HFF-Myc (cell line): ENCODE results near the gene OSGIN1.

Source experiments
- DNase-seq: peaks from one replicate; pipeline ENCODE4 v3.0.0-alpha.2; 2011; ENCODE audit warnings: low read depth; ENCODE audit errors: extremely low read depth
- H3K4me3 ChIP-seq: replicated peaks from 2 replicates; pipeline ENCODE4 v1.5.1; 2011; ENCODE audit warnings: low read depth, mild to moderate bottlenecking, control low read depth, low read length
- CTCF ChIP-seq: IDR thresholded peaks from 2 replicates; pipeline ENCODE4 v1.5.1; 2012; ENCODE audit warnings: mild to moderate bottlenecking, low read depth, low read length, control low read depth; ENCODE audit errors: missing control alignments

The OSGIN1 gene

GRCh38 chr16:83964684-83965443, 11.8 kb downstream of the OSGIN1 start:
- no peak overlapping the region for H3K4me3 ChIP-seq
- DNase-seq: no peak
- TF ChIP-seq CTCF: no peak

- DNase-seq: no peak
- H3K4me3 ChIP-seq: no peak overlapping the region
- no peak for TF ChIP-seq CTCF
Observed at GRCh38 chr16:83965444-83966152, 12.6 kb downstream of the OSGIN1 start.

DNA sequence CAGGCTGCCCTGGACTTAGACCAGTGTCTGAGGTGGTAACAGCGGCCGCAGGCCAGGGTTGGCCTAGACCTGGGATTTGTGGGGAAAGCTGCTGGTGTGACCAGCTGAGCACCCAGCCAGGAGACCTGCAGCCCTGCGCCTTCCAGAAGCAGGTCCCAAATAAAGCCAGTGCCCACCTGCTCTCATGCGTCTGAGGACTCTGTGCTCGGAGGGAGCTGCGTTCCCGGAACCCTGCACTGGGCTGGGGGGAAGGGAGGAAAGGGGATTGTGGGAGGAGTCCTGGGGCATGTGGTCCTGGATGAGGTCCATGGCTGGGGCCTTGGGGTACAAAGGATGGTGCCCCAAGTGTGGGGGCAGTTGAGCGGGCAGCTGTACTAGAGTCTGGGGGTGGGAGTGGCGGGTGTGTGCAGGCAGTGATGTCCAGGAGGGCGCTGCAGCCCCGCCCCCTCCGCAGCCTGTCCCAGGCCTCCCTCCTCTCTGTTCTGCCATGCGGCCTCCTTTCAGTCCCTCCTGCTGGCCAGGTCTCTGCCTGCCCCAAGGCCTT, 13.2 kb downstream of the OSGIN1 start:
- no peak overlapping the region for H3K4me3 ChIP-seq
- DNase-seq: no peak
- no peak for TF ChIP-seq CTCF

- H3K4me3 ChIP-seq: no peak overlapping the region
- no peak for TF ChIP-seq CTCF
- DNase-seq: no peak
Observed at GRCh38 chr16:83967091-83967490, 14.1 kb downstream of the OSGIN1 start.

- no peak for DNase-seq
- peak; percentile 26 for TF ChIP-seq CTCF
- H3K4me3 ChIP-seq: no peak within 1 kb of the TSS
Observed at GRCh38 chr16:83967838-83968305, 14.8 kb downstream of the OSGIN1 start, which contains the start of gene NECAB2. NECAB2 (plus strand) TSS chr16:83968244; CDS start chr16:83968649, 405 bp downstream.

- no peak for TF ChIP-seq CTCF
- no peak for DNase-seq
- H3K4me3 ChIP-seq: no peak overlapping the region
Observed at GRCh38 chr16:83968306-83968851, 15.3 kb downstream of the OSGIN1 start.
